GM18505 (cell line): ENCODE data around the gene NPW.

Experiments used
- ATAC-seq: cut with Tn5 transposase; IDR thresholded peaks from one replicate; pipeline ENCODE4 v1.9.1; 2021; ENCODE audit not compliant: unreplicated experiment
- POLR2A ChIP-seq: IDR thresholded peaks from 4 replicates; pipeline ENCODE4 v1.6.1; 2011; ENCODE audit warnings: borderline replicate concordance; ENCODE audit not compliant: insufficient read depth, insufficient read length; ENCODE audit errors: extremely low read depth

The NPW gene

DNA sequence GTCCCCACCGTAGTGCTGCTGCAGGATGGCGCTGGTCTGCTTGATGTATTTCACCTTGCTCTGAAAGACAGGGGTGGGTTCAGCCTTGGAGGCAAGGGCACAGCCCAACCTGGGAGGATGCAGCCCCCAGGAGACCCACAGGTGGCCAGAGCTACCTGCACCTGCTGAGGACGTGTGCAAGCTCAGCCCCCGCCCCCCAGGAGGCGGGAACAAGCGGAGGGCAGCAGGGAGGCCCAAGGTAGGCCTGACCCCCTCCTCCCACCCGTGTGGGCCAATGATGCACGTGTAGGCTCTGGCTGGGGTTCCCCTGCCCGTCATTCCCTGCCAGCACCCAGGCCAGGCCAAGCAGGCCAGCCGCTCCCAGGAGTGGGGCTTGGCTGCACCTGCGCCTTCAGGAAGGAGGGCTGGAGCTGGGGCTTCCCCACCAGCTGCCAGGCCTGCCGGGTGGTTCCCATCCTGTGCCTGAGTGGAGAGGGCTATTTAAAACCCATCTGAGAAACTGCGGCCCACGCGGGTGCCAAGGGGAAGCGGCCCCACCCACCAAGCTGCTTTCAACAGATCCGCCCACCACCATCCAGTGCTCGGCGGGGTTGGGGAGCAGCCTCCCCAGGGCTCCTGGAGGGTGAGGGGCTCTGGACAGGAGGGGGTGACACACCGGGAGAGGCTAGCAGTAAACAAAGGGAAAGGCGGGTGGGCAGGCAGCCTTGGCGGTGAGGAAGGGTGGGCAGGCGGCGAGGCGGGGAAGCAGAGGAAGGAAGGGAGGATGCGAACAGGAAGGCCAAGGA lies 24.3 kb downstream of the NPW start:
- TF ChIP-seq POLR2A = no peak
- ATAC-seq = no peak

DNA sequence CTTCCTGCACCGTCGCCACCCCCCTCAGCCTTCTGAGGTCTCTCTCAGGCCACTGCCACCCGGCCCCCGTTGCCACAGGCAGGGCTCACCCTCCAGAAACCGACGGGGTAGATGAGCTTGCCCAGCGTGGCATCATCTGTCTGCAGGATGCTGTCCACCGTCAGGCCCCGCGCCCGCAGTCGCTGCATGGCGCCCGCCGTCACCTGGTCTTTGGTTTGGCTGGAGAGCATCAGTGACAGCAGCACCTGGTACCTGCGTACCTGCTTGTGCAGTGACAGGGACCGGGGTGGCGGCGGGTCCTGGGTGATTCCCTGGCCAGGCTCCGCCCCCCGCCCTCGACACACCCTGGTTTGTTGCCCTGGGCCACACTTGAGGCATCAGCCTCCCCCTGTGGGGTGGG lies 25.0 kb downstream of the NPW start:
- no peak for ATAC-seq
- no peak for TF ChIP-seq POLR2A

DNA sequence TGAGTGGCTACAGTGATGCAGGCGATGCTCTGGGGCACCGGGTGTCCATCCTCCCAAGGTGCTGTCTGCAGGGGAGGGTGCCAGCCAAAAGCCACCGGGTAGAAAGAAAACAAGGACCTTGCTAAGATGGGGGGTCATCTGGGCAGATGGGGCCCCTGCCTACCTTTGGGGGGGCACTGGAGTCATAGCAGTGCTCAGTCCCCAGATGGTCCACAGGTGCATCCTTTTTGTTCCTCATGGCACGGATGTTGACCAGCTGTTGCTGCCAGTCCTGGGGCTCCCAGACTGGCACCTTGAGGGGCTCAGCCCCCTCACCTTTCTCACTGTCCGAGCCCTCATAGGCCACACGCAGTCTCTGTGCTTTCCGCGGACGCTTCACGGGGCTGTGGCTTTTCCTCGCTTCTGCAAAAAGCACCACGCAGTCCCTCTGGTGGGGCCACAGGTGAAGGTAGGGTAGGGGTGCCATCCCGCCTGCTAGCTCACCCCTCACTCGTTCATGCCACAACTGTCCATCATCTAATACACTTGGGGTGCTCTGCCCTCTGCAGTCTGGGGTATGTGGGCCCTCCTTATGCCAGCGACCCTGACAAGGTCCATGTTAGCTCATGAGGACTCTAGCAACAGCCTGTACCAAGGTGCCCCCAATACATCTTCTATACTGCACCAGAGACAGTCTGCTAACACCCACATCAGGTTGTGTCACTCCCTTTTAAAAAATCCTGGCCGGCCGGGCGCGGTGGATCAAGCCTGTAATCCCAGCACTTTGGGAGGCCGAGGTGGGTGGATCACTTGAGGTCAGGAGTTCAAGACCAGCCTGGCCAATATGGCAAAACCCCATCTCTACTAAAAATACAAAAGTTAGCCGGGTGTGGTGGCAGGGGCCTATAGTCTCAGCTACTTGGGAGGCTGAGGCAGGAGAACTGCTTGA lies 26.6 kb downstream of the NPW start:
- no peak for TF ChIP-seq POLR2A
- ATAC-seq = no peak

DNA sequence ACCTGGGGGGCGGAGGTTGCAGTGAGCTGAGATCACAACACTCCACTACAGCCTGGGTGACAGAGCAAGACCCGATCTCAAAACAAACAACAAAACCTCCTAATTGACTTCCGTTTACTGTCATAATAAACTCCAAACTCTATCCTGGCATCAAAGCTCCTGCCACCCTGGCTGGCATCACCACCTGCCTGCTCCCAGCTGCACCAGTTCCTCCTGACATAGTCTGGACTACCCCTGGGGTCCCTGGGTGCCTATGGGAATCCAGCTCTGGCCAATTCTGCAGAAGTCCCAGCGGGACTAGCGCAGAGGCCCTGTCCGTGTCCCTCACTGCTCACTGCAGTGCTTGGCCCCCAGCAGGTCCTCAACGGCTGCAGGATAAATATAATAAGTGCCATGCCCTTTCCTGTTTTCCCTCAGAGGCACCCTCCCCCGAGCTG lies 27.3 kb downstream of the NPW start:
- no peak for TF ChIP-seq POLR2A
- ATAC-seq = no peak

DNA sequence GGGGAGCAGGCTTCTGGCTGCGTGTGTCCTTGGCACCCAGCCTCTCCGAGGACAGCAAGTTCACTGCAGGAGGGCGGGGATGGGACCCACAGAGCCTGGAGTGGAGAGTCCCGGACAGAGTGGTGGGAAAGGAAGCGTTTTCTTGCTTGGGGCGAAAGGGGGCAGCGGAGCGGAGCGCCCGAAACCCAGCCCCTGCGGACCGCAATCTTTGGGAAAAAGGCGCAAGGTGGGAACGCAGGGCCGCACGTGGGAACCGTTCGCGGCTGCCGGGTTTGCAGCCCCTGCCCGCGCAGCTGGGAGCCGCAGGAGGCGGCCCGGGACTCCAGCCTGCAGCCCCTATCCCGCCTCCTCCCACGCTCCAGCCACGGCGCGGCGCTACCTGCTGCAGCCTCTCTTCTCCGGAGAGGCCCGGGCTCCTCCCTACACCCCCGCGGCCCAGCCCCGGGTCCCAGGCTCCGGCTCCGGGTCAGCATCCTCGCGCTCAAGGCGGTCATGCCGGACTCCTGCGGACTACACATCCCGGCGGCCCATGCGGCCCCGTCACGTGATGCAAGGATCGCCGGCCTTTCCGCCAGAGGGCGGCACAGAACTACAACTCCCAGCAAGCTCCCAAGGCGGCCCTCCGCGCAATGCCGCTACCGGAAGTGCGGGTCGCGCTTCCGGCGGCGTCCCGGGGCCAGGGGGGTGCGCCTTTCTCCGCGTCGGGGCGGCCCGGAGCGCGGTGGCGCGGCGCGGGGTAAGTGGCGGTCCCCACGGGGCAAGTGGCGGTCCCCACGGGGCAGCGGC lies 27.9 kb downstream of the NPW start, which contains the start of the genes NTHL1 and TSC2:
NTHL1 (minus strand) TSS at position 505 of the 786 bp plus-strand sequence; CDS start at position 494, 11 bp downstream.
TSC2 (plus strand) TSS at position 656 of the 786 bp plus-strand sequence. CDS start 631 bp downstream, outside the sequence.
- peak; percentile 76 for TF ChIP-seq POLR2A
- ATAC-seq = peak; percentile 88

DNA sequence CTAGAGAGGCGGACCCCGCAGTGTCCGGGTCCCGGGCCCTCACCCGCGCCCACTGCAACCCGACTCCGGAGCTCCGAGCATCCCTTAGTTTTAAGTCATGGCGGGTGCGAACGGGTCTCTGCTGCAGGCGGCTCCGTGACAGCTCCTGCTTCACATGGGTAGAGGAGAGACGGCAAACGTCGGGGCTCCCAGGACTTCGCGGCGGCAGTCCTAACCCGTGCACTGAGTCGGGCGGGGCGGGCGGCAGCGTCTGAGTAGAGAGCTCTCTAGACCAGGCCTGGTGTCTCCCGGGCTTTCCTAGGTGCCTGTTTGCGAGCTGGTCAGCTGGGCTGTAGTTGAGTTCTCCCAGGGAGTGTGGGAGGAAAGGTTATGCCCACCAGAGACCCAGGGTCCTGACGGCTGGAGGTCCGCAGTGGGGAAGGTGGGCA lies 28.5 kb downstream of the NPW start:
- ATAC-seq = no peak
- TF ChIP-seq POLR2A = no peak

DNA sequence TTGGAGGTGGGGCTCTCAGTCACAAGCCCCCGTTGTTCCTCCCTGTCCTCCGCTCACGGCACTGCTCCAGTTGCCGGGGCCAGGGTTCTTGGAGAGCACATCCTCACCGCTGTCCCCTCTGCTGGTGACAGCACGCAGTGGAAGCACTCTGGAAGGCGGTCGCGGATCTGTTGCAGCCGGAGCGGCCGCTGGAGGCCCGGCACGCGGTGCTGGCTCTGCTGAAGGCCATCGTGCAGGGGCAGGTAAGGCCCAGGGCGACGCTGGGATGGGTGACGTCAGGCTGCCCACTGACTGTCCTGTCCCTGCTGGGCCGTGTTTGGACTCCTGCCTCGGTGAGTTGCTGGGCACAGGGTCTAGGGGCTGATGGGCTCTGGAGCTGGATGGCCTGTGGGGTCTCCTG lies 33.6 kb downstream of the NPW start:
- ATAC-seq = no peak
- no peak for TF ChIP-seq POLR2A

DNA sequence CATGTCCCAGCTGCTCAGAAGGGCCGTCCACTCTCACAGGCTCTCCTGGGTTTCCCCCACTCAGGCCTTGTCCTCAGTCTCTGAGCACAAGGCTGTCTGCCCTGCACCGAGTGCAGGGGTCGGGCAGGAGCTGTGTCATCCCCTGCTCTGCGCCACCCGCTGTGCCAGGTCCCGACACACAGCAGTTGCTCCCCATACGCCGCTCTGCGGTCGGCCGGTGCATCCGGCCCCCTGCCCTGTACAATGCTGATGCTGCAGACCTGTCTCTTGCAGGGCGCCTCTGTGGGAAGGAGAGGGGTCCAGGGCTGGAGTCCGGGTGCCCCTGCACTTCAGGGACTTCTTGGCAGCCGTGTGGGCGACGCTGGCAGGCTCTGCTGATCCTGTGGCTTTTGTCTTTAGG lies 34.3 kb downstream of the NPW start:
- no peak for TF ChIP-seq POLR2A
- no peak for ATAC-seq

DNA sequence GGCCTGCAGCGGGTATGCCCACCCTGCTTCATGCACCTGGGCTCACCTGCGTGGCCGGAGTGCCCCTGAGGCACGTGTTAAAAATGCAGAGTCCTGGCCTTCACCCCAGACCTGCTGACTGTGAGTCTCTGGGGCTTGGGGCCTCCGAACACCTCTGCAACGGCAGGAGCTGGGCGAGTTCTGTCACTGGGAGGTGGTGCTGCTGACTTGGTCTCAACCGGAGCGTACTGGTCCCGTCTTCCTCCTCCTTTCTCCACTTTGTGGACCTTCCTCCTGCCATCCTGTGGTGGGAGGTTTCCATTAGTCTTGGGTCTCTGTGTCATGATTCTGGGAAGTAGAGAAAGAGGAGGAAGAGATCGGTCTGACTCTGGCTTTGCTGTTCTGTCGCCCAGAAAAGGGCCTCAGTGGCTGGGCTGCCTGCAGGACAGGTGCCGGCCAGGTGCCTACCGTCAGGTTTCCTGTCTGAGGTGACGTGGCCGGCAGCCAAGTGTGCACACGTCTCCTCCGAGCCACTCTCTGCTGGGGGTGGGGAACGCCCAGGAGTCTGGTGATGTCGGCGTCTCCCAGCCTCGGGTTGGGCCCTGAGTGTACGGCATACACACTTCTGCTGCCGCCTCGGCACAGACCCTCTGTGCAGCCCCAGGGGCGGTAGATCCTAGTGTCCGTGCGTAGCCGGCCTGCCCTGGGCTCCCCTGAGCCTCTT lies 35.1 kb downstream of the NPW start:
- ATAC-seq = no peak
- TF ChIP-seq POLR2A = no peak

DNA sequence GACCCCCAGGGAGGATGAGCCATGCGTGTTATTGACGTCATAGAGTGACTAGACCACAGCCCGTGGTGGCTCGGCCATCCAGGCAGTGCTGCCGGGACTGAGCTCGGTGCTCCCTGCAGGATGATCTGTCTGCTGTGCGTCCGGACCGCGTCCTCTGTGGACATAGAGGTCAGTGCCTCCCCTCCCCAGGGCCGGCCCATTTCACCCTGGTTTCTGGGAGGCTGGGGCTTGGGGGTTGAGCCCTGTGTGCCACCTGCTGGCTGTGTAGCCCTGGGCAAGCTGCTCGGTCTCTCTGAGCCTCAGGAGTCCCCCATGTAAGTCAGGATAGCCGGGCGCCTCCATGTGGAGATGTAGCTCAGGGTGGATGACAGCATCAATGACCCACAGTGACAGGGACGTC lies 36.5 kb downstream of the NPW start:
- no peak for TF ChIP-seq POLR2A
- ATAC-seq = no peak

DNA sequence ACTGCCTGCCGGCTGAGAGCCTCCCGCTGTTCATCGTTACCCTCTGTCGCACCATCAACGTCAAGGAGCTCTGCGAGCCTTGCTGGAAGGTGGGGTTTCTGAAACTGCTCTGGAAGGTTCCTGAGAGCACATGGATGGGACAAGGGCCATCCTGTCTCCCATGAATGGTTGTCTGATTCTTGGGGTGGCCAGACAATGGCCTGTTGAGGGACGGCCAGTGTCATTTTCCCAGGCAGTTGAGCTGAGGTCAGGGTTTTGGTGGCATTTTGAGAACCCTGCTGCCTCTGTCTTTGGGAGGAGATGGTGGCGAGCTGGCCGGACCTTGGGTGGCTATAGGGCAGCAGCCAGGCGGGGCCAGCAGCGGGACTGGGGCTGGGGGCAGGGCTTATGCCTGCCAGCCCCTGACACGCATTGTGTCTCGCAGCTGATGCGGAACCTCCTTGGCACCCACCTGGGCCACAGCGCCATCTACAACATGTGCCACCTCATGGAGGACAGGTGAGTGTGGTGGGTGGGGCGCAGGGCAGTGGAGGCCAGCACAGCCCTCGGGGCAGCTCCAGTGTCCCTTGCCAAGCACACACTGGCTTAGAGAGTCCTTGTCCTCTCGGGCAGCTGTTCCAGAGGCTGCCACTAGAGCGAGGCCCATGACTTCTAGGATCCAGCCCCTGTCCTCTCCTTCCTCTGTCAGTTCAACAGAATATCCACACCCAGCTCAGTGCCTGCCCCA lies 37.3 kb downstream of the NPW start:
- no peak for TF ChIP-seq POLR2A
- ATAC-seq = no peak

DNA sequence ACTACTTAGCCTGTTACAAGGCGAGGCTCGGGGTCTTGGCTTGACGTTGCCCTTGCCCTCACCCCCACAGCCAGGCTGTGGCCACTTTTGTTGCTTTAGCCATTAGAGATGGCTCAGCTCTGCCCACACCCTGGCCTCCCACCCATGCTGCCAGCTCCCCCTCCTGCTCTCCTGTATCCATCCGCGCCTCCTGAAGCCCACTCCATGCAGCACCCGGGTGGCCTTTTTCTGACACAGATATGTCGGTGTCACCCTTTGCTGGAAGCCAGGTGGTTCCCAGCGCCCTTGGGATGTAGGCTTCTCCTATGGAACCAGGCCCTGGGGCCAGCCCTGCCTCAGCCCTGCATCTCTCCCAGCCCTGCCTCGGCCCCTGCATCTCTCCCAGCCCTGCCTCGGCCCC lies 37.9 kb downstream of the NPW start:
- no peak for TF ChIP-seq POLR2A
- ATAC-seq = no peak
